Breast epithelium (tissue), 3 donors: ENCODE data around the gene BCAR1.

Source experiments
- POLR2A ChIP-seq: fragments of 450-650 bp; IDR thresholded peaks from one replicate; pipeline ENCODE4 v1.6.1; 2016; ENCODE audit warnings: antibody characterized with exemption, mild to moderate bottlenecking, moderate library complexity
- POLR2AphosphoS5 ChIP-seq, 3 donors: sonication (generic); formaldehyde crosslinking; IDR thresholded peaks; one replicate each; pipeline ENCODE4 v1.6.1; 2017; ENCODE audit warnings: antibody characterized with exemption in 3 of 3
- TF ChIP-seq, protein P1 (sequence below), 3 donors: fragments of 450-650 bp; IDR thresholded peaks; one replicate each; pipeline ENCODE4 v1.5.1; 2016 to 2017; ENCODE audit warnings: antibody characterized with exemption in 3 of 3, mild to moderate bottlenecking in 3 of 3, moderate library complexity in 3 of 3

- TF ChIP-seq POLR2A, result no peak
- TF ChIP-seq, protein P1, sequence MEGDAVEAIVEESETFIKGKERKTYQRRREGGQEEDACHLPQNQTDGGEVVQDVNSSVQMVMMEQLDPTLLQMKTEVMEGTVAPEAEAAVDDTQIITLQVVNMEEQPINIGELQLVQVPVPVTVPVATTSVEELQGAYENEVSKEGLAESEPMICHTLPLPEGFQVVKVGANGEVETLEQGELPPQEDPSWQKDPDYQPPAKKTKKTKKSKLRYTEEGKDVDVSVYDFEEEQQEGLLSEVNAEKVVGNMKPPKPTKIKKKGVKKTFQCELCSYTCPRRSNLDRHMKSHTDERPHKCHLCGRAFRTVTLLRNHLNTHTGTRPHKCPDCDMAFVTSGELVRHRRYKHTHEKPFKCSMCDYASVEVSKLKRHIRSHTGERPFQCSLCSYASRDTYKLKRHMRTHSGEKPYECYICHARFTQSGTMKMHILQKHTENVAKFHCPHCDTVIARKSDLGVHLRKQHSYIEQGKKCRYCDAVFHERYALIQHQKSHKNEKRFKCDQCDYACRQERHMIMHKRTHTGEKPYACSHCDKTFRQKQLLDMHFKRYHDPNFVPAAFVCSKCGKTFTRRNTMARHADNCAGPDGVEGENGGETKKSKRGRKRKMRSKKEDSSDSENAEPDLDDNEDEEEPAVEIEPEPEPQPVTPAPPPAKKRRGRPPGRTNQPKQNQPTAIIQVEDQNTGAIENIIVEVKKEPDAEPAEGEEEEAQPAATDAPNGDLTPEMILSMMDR (IDR thresholded peaks at IDR 0.05), result no peak
- TF ChIP-seq POLR2AphosphoS5 (IDR thresholded peaks at IDR 0.05), result no peak
These were observed 13.1 kb upstream of the BCAR1 start for GRCh38 chr16:75264457-75264998.
